Muscle of leg (tissue), 11 donors: ENCODE data around the gene CAPNS1. TPM values are rescaled to one million over a fixed set of nuclear protein-coding genes. Genes with fewer than 3 reads are reported as not detected.
"Not testable (repeated sequence)": the region's sequence is repeated elsewhere in the genome, so short reads cannot be mapped to it uniquely, and the experiment has no call there.

Experiments
- DNase-seq: peaks from one replicate; pipeline ENCODE4 v3.0.0; 2013
- H3K27ac ChIP-seq: one replicate; pipeline ENCODE4 v1.5.1; 2013; ENCODE audit warnings: mild to moderate bottlenecking, low read length, control low read depth
- H3K27me3 ChIP-seq: one replicate; pipeline ENCODE4 v1.6.1; 2013; ENCODE audit warnings: low read length; ENCODE audit not compliant: control insufficient read depth, insufficient read depth
- H3K36me3 ChIP-seq: one replicate; pipeline ENCODE4 v1.6.1; 2013; ENCODE audit warnings: low read length; ENCODE audit not compliant: control insufficient read depth, insufficient read depth
- H3K4me1 ChIP-seq: one replicate; pipeline ENCODE4 v1.6.1; 2013; ENCODE audit warnings: low read length; ENCODE audit not compliant: control insufficient read depth, insufficient read depth
- H3K4me3 ChIP-seq: one replicate; pipeline ENCODE4 v1.5.1; 2013; ENCODE audit warnings: low read length, control low read depth
- H3K9me3 ChIP-seq: replicated peaks from 2 replicates; pipeline ENCODE4 v1.6.1; 2013; ENCODE audit warnings: low read depth, low read length; ENCODE audit not compliant: control insufficient read depth
- WGBS: methylation state at CpG from one replicate; pipeline ENCODE4 v1.1.5; 2013; ENCODE audit warnings: missing lambda C conversion rate; ENCODE audit not compliant: insufficient coverage; 5-methylcytosine and 5-hydroxymethylcytosine counted together
- polyA plus RNA-seq, 8 donors: library from polyadenylated mRNA; unstranded; fragments of 120-200 nt; gene quantifications; one replicate each; pipeline versions ENCODE4 v1.2.1 to v1.2.3, GENCODE V29; 2013; ENCODE audit warnings: inconsistent platforms in 1 of 8, low replicate concordance in 1 of 8; ENCODE audit not compliant: insufficient read length in 8 of 8, insufficient read depth in 1 of 8
- total RNA-seq: library from RNA; stranded (reverse); fragments of 120-200 nt; gene quantifications from one replicate; pipeline ENCODE4 v1.2.4, GENCODE V29; 2013

CAPNS1 gene
- total and polyA plus RNA-seq, 9 donors, result 342 to 602 (median 551) TPM

DNA sequence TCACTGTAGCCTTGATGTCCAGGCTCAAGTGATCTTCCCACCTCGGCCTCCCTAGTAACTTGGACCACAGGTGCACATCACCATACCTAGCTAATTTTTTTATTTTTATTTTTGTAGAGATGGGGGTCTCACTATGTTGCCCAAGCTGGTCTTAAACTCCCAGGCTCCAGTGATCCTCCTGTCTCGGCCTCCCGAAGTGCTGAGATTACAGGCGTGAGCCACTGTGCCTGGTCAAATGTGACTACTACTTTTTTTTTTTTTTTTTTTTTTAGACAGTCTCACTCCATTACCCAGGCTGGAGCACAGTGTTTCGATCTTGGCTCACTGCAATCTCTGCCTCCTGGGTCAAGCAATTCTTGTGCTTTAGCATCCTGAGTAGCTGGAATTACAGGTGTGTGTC is 33.0 kb downstream of the CAPNS1 start:
- Histone ChIP-seq H3K36me3 (no peaks in the 10 kb centered on the region), H3K4me3 (no peak overlapping the region), H3K27me3 (no peaks in the 10 kb centered on the region), H3K4me1 (peaks cover 15% of the 10 kb centered on the region), H3K9me3 (no peaks in the 10 kb centered on the region), H3K27ac (no peak overlapping the region)
- DNase-seq, result no peak
- WGBS, result 100% methylated on average over 3 of the region's 5 CpGs

DNA sequence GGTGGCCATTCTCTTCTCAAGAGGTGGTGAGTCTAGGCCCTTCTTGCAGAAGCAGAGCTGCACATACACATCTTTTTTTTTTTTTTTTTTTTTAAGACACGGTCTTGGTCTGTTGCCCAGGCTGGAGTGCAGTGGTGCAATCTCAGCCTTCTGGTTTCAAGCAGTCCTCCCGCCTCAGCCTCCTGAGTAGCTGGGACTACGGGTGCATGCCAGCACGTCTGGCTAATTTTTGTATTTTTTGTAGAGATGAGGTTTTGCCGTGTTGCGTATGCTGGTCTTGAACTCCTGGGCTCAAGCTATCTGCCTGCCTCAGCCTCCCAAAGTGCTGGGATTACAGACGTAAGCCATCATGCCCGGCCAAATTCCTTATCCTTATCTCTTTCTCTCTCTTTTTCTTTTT is 34.0 kb downstream of the CAPNS1 start:
- not testable (repeated sequence) for H3K9me3 ChIP-seq, H3K36me3 ChIP-seq, H3K4me3 ChIP-seq, H3K27me3 ChIP-seq, H3K27ac ChIP-seq, DNase-seq
- H3K4me1 ChIP-seq, result peaks cover 14% of the 10 kb centered on the region
- WGBS, result 79% methylated on average over 4 of the region's 8 CpGs

DNA sequence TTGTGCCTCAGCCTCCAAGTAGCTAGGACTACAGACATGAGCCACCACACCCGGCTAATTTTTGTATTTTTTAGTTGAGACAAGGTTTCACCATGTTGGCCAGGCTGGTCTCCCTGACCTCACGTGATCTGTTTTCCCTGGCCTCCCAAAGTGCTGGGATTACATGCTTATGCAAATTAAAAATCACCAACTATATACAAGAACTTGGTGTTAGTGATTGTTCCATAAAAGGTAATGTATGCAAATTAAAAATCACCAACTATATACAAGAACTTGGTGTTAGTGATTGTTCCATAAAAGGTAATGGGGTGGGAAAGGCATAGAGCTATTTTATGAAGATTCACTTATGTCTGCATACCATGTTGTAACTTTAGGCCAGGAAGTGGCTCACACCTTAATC is 39.2 kb downstream of the CAPNS1 start:
- not testable (repeated sequence) for H3K27ac ChIP-seq, H3K27me3 ChIP-seq, DNase-seq, H3K4me3 ChIP-seq, H3K4me1 ChIP-seq, H3K9me3 ChIP-seq
- H3K36me3 ChIP-seq, result peaks cover 11% of the 10 kb centered on the region
- WGBS, result no CpG with 5 or more reads among the region's 2 CpGs

DNA sequence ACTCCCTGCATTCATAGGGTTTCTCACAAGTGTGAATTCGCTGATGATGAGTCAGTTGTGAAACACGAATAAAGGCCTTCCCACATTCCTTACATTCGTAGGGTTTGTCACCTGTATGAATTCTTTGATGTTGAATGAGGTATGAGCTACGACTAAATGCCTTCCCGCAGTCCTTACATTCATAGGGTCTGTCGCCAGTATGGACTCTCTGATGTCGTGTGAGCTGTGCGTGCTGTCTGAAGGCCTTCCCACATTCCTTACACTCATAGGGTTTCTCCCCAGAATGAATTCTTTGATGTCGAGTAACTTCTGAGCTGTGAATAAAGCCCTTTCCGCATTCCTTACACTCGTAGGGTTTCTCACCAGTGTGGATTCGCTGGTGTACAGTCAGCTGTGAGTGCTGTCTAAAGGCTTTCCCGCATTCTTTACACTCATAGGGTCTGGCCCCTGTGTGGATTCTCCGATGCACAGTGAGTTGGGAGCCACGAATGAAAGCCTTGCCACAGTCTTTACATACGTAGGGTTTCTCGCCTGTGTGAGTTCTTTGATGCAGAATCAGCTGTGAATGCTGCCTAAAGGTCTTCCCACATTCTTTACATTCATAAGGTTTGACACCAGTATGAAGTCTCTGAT is 42.9 kb downstream of the CAPNS1 start:
- WGBS, result 84% methylated on average over 3 of the region's 17 CpGs

DNA sequence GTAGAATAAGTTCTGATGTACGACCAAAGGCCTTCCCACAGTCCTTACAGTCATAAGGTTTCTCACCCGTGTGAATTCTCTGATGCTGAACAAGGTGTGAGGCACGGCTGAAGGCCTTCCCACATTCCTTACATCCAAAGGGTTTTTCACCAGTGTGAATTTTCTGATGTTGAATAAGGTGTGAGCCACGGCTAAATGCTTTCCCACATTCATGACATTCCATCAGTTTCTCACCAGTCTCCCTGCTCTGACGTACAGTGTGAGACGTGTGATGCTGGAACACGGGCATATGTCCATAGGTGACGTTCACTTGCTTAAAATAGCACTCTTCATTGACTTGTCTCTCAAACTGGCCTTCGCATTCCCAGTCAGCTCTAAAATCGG is 43.4 kb downstream of the CAPNS1 start:
- Histone ChIP-seq H3K27me3 (no peaks in the 10 kb centered on the region), H3K4me3 (no peak overlapping the region), H3K4me1 (peaks cover 2% of the 10 kb centered on the region), H3K36me3 (peaks cover 13% of the 10 kb centered on the region), H3K9me3 (no peaks in the 10 kb centered on the region), H3K27ac (peak overlapping the region; percentile 42)
- WGBS, result 80% methylated on average over 2 of the region's 10 CpGs
- peak; percentile 46 for DNase-seq

More for the DNA sequence above, 42.9 kb downstream of the CAPNS1 start:
- no peak overlapping the region for H3K4me3 ChIP-seq
- H3K27me3 ChIP-seq, result no peaks in the 10 kb centered on the region
- peaks cover 2% of the 10 kb centered on the region for H3K4me1 ChIP-seq
- peaks cover 13% of the 10 kb centered on the region for H3K36me3 ChIP-seq
- peak; percentile 37 for DNase-seq
- no peaks in the 10 kb centered on the region for H3K9me3 ChIP-seq
- peak overlapping the region; percentile 42 for H3K27ac ChIP-seq

DNA sequence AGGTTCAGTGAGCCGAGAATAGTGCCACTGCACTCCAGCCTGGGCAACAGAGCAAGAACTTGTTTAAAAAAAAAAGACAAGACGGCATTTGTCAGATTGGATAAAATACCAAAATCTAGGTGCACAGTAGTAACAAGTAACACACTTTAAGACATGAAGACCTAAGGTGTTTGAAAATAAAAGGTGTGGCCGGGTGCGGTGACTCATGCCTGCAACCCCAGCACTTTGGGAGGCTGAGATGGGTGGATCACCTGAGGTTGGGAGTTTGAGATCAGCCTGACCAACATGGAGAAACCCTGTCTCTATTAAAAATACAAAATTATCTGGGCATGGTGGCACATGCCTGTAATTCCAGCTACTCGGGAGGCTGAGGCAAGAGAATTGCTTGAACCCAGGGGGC is 46.9 kb downstream of the CAPNS1 start:
- H3K36me3 ChIP-seq, result peaks cover 15% of the 10 kb centered on the region
- not testable (repeated sequence) for H3K4me3 ChIP-seq, H3K27me3 ChIP-seq, H3K9me3 ChIP-seq, DNase-seq, H3K27ac ChIP-seq, H3K4me1 ChIP-seq
- WGBS, result 100% methylated on average over 1 of the region's 5 CpGs

DNA sequence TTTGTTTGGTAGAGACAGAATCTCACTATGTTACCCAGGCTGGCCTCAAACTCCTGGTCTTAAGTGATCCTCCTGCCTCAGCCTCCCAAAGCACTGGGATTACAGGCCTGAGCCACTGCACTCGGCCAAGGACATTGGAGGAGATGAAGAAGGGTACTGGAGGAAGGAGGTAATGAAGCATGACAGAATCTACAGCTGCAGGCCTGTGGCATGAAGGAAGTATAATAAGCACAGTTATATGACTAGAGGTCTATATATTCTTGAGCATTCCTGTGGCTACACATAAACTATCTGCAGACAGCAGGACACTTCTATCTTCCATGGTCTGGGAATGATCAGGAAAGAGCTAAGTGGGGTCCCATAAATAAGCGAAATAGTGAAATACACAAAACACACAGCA is 56.4 kb downstream of the CAPNS1 start:
- 100% methylated on average over 1 of the region's 2 CpGs for WGBS
- no peaks in the 10 kb centered on the region for H3K27me3 ChIP-seq
- H3K4me3 ChIP-seq, result no peak overlapping the region
- no peak overlapping the region for H3K27ac ChIP-seq
- H3K9me3 ChIP-seq, result no peaks in the 10 kb centered on the region
- H3K4me1 ChIP-seq, result no peaks in the 10 kb centered on the region
- no peak for DNase-seq
- peaks cover 25% of the 10 kb centered on the region for H3K36me3 ChIP-seq

DNA sequence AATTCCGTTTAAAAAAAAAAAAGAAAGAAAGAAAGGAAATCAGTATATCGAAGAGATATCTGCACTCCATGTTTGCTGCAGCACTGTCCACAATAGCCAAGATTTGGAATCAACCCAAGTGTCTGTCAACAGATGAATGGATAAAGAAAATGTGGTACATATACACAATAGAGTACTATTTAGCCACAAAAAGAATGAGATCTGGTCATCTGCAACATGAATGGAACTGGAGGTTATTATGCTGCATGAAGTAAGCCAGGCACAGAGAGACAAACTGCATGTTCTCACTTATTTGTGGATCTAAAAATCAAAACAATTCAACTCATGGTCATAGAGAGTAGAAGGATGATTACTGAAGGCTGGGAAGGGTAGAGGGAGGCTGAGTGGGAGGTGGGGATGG is 58.3 kb downstream of the CAPNS1 start:
- WGBS, result 67% methylated on average over 1 of the region's 2 CpGs
- H3K36me3 ChIP-seq, result peaks cover 26% of the 10 kb centered on the region
- no peak overlapping the region for H3K27ac ChIP-seq
- H3K27me3 ChIP-seq, result no peaks in the 10 kb centered on the region
- no peaks in the 10 kb centered on the region for H3K4me1 ChIP-seq
- no peaks in the 10 kb centered on the region for H3K9me3 ChIP-seq
- H3K4me3 ChIP-seq, result no peak overlapping the region
- no peak for DNase-seq

Other genes starting within 250 kb of the CAPNS1 start
- 1.8 TPM for gene NFKBID, start 239.5 kb upstream of the CAPNS1 start, total RNA-seq
- gene NFKBID, start 239.5 kb upstream of the CAPNS1 start, polyA plus RNA-seq, result 1 to 10 TPM in 6 of 8 donors, under 1 TPM in 2; 0.85 to 3.3 (median 1.6) TPM
- gene HCST, start 237.5 kb upstream of the CAPNS1 start, total RNA-seq, result 4.0 TPM
- 1 to 10 TPM; 3.5 to 7.8 (median 5.6) TPM for gene HCST, start 237.5 kb upstream of the CAPNS1 start, polyA plus RNA-seq
- gene TYROBP, start 231.8 kb upstream of the CAPNS1 start, total RNA-seq, result 18.0 TPM
- gene TYROBP, start 231.8 kb upstream of the CAPNS1 start, polyA plus RNA-seq, result 10 to 100 TPM; 16.5 to 22.5 (median 18.9) TPM
- 1.8 TPM for gene LRFN3, start 203.7 kb upstream of the CAPNS1 start, total RNA-seq
- 10 to 100 TPM in 3 of 8 donors, 1 to 10 TPM in 5; 6.3 to 13.9 (median 9.3) TPM for gene LRFN3, start 203.7 kb upstream of the CAPNS1 start, polyA plus RNA-seq
- 18.7 TPM for gene SDHAF1, start 144.9 kb upstream of the CAPNS1 start, total RNA-seq
- 10 to 100 TPM; 10.9 to 14.8 (median 12.9) TPM for gene SDHAF1, start 144.9 kb upstream of the CAPNS1 start, polyA plus RNA-seq
- 0.18 TPM for gene SYNE4, start 131.3 kb upstream of the CAPNS1 start, total RNA-seq
- 1 to 10 TPM in 1 of 8 donors, under 1 TPM in 7; 0.11 to 1.2 (median 0.41) TPM for gene SYNE4, start 131.3 kb upstream of the CAPNS1 start, polyA plus RNA-seq
- gene ALKBH6, start 125.9 kb upstream of the CAPNS1 start, total RNA-seq, result 8.3 TPM
- gene ALKBH6, start 125.9 kb upstream of the CAPNS1 start, polyA plus RNA-seq, result 10 to 100 TPM in 4 of 8 donors, 1 to 10 TPM in 4; 7.8 to 12.1 (median 9.9) TPM
- gene CLIP3, start 107.2 kb upstream of the CAPNS1 start, total RNA-seq, result 2.9 TPM
- gene CLIP3, start 107.2 kb upstream of the CAPNS1 start, polyA plus RNA-seq, result 10 to 100 TPM; 12.2 to 27.6 (median 18.9) TPM
- 4.9 TPM for gene THAP8, start 85.8 kb upstream of the CAPNS1 start, total RNA-seq
- gene THAP8, start 85.8 kb upstream of the CAPNS1 start, polyA plus RNA-seq, result 10 to 100 TPM in 1 of 8 donors, 1 to 10 TPM in 7; 7.9 to 11.3 (median 9.0) TPM
- 2.1 TPM for gene WDR62, start 85.2 kb upstream of the CAPNS1 start, total RNA-seq
- 1 to 10 TPM; 3.2 to 4.6 (median 3.6) TPM for gene WDR62, start 85.2 kb upstream of the CAPNS1 start, polyA plus RNA-seq
- gene OVOL3, start 28.9 kb upstream of the CAPNS1 start, total RNA-seq, result not detected
- gene OVOL3, start 28.9 kb upstream of the CAPNS1 start, polyA plus RNA-seq, result under 1 TPM in 1 of 8 donors, not detected in 7; 0.18 TPM
- gene POLR2I, start 25.2 kb upstream of the CAPNS1 start, total RNA-seq, result 70.2 TPM
- 10 to 100 TPM; 37.1 to 51.5 (median 45.2) TPM for gene POLR2I, start 25.2 kb upstream of the CAPNS1 start, polyA plus RNA-seq
- 129 TPM for gene TBCB, start 24.6 kb upstream of the CAPNS1 start, total RNA-seq
- gene TBCB, start 24.6 kb upstream of the CAPNS1 start, polyA plus RNA-seq, result 10 to 100 TPM; 86.5 to 97.3 (median 90.7) TPM
- gene COX7A1, start 12.4 kb downstream of the CAPNS1 start, total RNA-seq, result 185 TPM
- 100 to 1,000 TPM; 215 to 391 (median 264) TPM for gene COX7A1, start 12.4 kb downstream of the CAPNS1 start, polyA plus RNA-seq
- gene ZNF565, start 74.6 kb downstream of the CAPNS1 start, total RNA-seq, result 8.8 TPM
- gene ZNF565, start 74.6 kb downstream of the CAPNS1 start, polyA plus RNA-seq, result 1 to 10 TPM; 4.1 to 7.4 (median 5.7) TPM
- 82.0 TPM for gene ZNF146, start 75.0 kb downstream of the CAPNS1 start, total RNA-seq
- gene ZNF146, start 75.0 kb downstream of the CAPNS1 start, polyA plus RNA-seq, result 10 to 100 TPM; 49.7 to 82.3 (median 63.5) TPM
- gene ZFP14, start 239.1 kb downstream of the CAPNS1 start, total RNA-seq, result 9.6 TPM
- 1 to 10 TPM; 4.5 to 6.3 (median 5.4) TPM for gene ZFP14, start 239.1 kb downstream of the CAPNS1 start, polyA plus RNA-seq